GM10847 (cell line): ENCODE data around the gene FUZ.

Experiments used
- POLR2A ChIP-seq: IDR thresholded peaks from 2 replicates; pipeline ENCODE4 v1.6.1; 2011; ENCODE audit not compliant: insufficient read length; ENCODE audit errors: extremely low read depth

FUZ gene, protein sequence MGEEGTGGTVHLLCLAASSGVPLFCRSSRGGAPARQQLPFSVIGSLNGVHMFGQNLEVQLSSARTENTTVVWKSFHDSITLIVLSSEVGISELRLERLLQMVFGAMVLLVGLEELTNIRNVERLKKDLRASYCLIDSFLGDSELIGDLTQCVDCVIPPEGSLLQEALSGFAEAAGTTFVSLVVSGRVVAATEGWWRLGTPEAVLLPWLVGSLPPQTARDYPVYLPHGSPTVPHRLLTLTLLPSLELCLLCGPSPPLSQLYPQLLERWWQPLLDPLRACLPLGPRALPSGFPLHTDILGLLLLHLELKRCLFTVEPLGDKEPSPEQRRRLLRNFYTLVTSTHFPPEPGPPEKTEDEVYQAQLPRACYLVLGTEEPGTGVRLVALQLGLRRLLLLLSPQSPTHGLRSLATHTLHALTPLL

GRCh38 chr19:49812997-49813861 lies at the start of gene FUZ:
FUZ (minus strand) TSS chr19:49813292; CDS start chr19:49813106, 186 bp downstream.
- TF ChIP-seq POLR2A, result no peak

- TF ChIP-seq POLR2A, result no peak
These were observed 49.5 kb upstream of the FUZ start for GRCh38 chr19:49862391-49863253.

DNA sequence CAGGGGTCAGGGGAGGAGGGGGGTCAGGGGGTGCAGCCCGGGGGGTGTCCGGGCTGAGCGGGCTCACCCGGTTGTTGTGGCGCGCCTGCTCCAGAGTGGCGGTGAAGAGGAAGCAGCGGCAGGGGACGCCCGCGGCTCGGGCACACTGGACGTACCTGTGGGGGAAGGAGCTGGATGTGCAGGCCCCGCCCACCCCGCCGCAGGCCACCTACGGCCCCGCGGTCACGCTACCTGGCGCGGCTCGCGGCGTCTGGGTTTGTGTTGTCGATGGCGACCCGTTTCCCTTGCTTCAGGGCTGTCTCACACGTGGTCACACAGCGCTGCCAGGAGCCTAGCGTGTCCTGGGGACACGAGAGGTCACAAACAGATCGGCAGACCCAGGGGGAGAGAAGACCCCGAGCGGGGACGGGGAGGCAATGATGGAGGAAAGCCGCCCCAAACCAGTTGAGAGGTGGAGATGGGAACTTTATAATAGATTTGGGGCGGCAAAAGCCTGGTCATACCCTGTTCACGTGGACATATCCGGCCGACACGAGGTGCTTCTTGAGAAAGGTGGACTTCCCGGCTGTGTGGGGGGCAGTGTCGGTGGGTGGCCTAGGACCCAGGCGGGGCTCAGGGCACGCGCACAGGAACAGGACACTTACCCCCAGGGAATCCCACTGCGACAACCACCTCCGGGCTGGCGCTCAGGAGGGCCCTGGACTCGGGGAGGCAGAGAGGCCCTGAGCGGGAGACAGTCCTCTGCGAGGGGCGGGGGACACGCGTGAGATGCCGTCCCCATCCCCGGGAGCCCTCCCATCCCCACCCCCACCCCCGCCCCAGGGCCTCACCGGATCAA lies 48.7 kb upstream of the FUZ start:
- TF ChIP-seq POLR2A, result no peak

GRCh38 chr19:49861107-49861506 lies 48.0 kb upstream of the FUZ start:
- TF ChIP-seq POLR2A, result no peak

DNA sequence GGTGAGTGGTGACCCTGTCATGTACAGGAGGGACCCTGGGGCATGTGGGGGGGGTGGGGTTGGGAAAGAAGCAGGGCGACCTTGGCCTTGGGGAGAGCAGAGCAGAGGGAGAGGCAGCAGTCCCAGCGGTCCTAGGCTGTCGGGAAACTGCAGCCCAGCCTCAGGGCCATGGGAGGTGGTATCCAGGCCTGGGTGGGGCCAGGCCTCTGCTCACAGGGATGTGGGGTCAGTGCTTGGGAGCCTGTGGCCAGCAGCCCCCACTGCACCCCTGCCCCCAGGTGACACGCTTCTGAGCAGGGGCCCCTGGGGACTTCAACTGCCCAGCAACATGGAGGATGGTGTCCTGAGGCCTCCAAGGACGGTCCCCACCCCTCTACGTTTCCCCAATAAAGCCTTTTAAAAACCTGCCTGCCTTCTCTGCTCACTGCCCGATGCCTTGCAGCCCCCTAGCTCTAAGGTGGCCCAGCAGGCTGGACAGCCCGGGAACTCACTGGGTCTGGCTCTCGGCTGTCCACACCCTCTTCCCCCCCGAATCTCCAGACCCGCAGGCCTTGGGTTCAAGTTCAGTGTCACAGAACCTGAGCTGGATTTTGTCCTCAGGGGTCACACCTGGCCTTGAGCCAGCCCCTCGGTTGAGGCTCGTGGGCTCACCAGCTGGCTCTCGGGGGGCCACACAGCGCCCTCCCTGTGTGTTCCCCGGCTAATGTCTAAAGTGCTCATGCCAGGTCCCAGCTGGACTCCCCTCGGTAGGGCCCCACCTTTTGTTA lies 47.4 kb upstream of the FUZ start:
- no peak for TF ChIP-seq POLR2A

- TF ChIP-seq POLR2A, result no peak
These were observed 46.7 kb upstream of the FUZ start for GRCh38 chr19:49859682-49860335.

DNA sequence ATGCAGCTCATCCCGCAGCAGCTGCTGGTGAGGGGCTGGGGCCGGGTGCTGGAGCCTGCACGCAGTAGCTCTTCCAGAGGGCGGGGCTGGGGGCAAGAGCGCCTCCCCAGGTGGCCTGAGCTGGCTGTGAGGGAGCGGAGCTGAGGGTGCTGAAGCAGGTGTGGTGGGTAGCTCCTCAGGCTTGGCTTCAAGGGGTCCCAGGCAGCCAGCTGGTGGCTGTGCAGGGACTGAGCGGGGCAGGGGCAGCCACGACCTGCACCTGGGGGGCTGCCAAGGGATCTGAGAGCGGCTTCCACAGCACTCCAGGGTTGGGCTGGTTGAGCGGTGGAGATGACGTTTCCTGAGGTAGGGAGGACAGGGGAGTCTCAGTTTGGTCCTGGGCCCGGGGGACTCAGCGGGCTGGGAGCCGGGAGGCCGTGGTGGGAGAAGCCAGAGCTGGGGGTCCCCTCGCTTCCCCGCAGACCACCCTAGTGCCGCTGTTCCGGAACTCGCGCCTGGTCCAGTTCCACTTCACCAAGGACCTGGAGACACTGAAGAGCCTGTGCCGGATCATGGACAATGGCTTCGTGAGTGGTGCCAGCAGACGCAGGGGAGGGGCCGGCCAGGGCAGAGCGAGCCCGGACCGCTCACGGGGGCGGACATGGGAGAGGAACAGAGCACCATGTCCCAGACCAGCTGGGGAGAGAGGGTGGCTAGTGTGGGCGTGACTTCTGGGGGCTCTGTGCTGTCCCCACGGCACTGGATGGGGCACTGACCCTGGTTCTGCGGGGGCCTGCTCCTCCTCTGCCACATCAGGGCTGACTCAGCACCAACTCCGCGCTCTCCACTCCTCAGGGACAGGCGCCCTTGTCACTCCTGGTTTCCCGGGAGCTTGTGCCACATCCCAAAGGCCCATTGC lies 45.2 kb upstream of the FUZ start:
- TF ChIP-seq POLR2A, result no peak

DNA sequence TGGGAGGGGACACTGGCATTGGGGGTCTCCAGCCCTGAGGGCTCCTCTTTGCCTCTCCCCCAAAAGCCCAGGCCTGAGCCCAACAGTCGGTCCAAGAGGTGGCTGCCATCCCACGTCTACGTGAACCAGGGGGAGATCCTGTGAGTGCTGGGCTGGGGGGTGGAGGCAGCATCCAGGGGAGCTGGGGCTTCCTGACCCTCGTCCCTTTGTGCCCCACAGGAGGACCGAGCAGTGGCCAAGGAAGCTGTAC lies 44.7 kb upstream of the FUZ start:
- TF ChIP-seq POLR2A, result no peak

DNA sequence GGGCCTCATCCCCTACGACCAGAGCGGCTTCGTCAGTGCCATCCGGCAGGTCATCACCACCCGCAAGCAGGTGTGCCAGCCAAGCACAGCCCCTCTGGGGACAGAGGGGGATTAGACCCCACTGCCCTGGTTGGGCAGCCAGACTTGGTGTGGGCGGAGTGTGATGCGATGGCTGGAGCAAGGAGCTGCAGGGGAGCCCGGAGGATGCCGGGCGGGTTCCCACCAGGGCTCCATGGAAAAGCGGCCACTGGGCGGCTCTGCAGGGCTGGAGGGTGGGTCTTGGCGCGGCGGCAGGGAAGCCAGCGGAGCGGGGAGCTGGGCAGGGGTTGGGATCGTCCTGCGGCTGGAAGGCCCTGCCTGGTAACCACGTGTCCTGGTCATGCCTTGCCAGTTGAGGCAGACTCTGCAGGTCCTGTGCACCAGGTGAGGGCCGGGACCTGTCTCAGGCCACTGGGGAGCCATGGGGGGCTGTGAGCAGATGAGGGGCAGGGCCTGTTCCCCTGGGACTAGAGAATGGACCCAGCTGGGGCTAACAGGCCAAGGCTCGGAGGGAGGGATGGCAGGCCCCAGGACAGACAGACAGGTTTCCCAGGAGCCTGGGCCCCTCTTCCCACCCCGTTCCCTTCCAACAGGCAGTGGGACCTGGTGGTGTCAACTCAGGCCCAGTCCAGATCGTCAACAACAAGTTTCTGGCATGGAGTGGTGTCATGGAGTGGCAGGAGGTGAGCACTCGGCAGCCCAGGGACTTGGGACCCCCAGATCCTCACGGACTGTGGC lies 44.2 kb upstream of the FUZ start:
- peak; percentile 20 for TF ChIP-seq POLR2A

- TF ChIP-seq POLR2A, result no peak
These were observed 43.5 kb upstream of the FUZ start for GRCh38 chr19:49856574-49857021.

GRCh38 chr19:49855676-49856573 lies 42.8 kb upstream of the FUZ start:
- TF ChIP-seq POLR2A, result no peak
